Transverse colon (tissue), 4 donors: ENCODE data around the gene AGPS. TPM values are rescaled to one million over a fixed set of nuclear protein-coding genes. Genes with fewer than 3 reads are reported as not detected.

Source experiments
- DNase-seq: peaks from one replicate; pipeline ENCODE4 v3.0.0-alpha.2; 2019
- H3K27ac ChIP-seq, 4 donors: fragments of 200-600 bp; sonication (generic); 2 replicates each; pipeline ENCODE4 v1.5.1; 2016 to 2018; ENCODE audit warnings: inconsistent platforms in 4 of 4
- H3K27me3 ChIP-seq: fragments of 200-600 bp; sonication (generic); 2 replicates; pipeline ENCODE4 v1.5.1; 2017; ENCODE audit warnings: inconsistent platforms
- H3K36me3 ChIP-seq, 4 donors: fragments of 200-600 bp; sonication (generic); 2 replicates each; pipeline ENCODE4 v1.5.1; 2017 to 2019; ENCODE audit warnings: inconsistent platforms in 4 of 4
- H3K4me1 ChIP-seq, 4 donors: fragments of 200-600 bp; sonication (generic); 2 replicates each; pipeline ENCODE4 v1.5.1; 2017 to 2020; ENCODE audit warnings: inconsistent platforms in 4 of 4
- H3K4me3 ChIP-seq, 4 donors: fragments of 200-600 bp; sonication (generic); 1 replicate in 1 of 4; 2 replicates in 3 of 4; pipeline versions ENCODE4 v1.5.1 to v1.6.1; 2017 to 2019; ENCODE audit warnings: inconsistent platforms in 4 of 4
- H3K9me3 ChIP-seq, 2 donors: fragments of 200-600 bp; sonication (generic); 2 replicates each; pipeline ENCODE4 v1.5.1; 2017 to 2019; ENCODE audit warnings: inconsistent platforms in 2 of 2
- CTCF ChIP-seq, 5 experiments: fragments of 200-600 bp in 3 of 5; fragments of 450-650 bp in 2 of 5; sonication (generic) in 3 of 5; IDR thresholded peaks; 1 replicate in 2 of 5; 2 replicates in 3 of 5; pipeline ENCODE4 v1.5.1; 2016 to 2017; ENCODE audit warnings: antibody characterized with exemption in 5 of 5, inconsistent platforms in 3 of 5, mild to moderate bottlenecking in 2 of 5, moderate library complexity in 1 of 5
- EP300 ChIP-seq: sonication (generic); formaldehyde crosslinking; IDR thresholded peaks from one replicate; pipeline ENCODE4 v1.6.1; 2017; ENCODE audit warnings: antibody characterized with exemption, low read depth
- POLR2A ChIP-seq: fragments of 450-650 bp; IDR thresholded peaks from one replicate; pipeline ENCODE4 v1.6.1; 2016; ENCODE audit warnings: antibody characterized with exemption, mild to moderate bottlenecking, moderate library complexity
- POLR2AphosphoS5 ChIP-seq, 3 donors: sonication (generic); formaldehyde crosslinking; IDR thresholded peaks; one replicate each; pipeline ENCODE4 v1.6.1; 2016; ENCODE audit warnings: antibody characterized with exemption in 3 of 3
- WGBS, 2 donors: methylation state at CpG; one replicate each; pipeline ENCODE4 v1.1.5; 2018; ENCODE audit warnings: low coverage in 1 of 2; 5-methylcytosine and 5-hydroxymethylcytosine counted together
- in situ Hi-C, 4 donors: fragments of 200-750 bp; cut with MboI; loops; one replicate each; pipeline versions ENCODE4 v1.15.0 to v1.15.1; 2017; ENCODE audit warnings: low sequenced_read_pairs in 3 of 4, low pct_ligation_motif_present in 1 of 4, low pct_unique_long_range_greater_than_20kb in 1 of 4
- intact Hi-C: fragments of 100-400 bp; cut with DNase I; formaldehyde crosslinking; loops from one replicate; pipeline ENCODE4 v1.15.1; 2023; ENCODE audit warnings: low total_unique reads
- total RNA-seq, 4 donors: library from RNA; depleted of rRNA; stranded (reverse); fragments of >200 nt; gene quantifications; one replicate each; pipeline ENCODE4 v1.1.0, GENCODE V29; 2016

The AGPS gene
- total RNA-seq, 4 donors from 2014 or later = 15.0 to 81.6 (median 58.1) TPM

DNA sequence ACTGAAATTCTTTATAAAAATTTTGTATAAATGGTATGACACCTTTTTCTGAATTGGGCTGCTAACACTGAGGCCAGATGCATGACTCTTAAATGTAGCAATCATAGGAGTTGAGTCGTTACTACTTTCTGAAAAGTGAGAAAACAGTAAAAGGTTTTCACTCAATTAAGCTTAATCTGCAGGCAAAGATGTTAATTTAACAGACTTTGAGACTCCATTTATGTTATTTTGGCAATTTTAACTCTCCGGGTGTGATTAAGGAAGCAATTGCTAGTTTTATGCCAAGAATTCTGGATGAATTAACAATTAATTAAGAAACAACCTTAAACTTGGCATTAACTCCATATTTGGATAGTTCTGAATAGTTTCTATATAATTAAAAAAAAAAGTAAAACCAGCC, 104.3 kb downstream of the AGPS start:
- in situ Hi-C loops = loop anchor here in 1 of 4 donors (25.0 kb wide), 1 partner anchor 215 kb away; no protein-coding TSS in a partner anchor
- no peak overlapping the region for H3K27ac ChIP-seq

DNA sequence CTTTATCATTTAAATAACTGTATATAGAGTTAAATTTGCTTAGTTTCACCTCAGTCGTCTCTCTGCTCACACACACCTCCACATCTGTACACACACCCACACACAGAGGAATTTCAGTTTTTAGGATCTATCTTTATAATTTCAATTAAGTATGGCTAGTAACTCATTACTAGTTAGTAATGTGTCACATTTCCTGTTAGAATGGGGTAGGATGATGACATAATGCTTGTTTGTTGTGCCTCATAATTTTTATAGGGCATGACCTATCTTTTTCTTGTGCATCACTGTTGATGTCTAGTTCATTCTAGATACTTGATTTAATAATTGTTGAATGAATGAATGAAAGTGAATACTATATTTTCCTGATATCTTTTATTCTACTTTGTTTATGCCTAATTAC, 108.6 kb downstream of the AGPS start:
- Histone ChIP-seq H3K4me1 (no peaks in the 10 kb centered on the region), H3K4me3 (no peak overlapping the region), H3K9me3 (no peaks in the 10 kb centered on the region), H3K36me3 (peaks cover 0 to 4% (median 0%) of the 10 kb centered on the region in 4 donors), H3K27ac (no peak overlapping the region), H3K27me3 (no peaks in the 10 kb centered on the region)
- in situ Hi-C loops = no loop called here
- WGBS, 2 donors = 80 to 82% methylated on average over 1 of the region's 1 CpG
- intact Hi-C loops = no loop called here
- TF ChIP-seq POLR2A = no peak
- no peak for TF ChIP-seq CTCF (IDR thresholded peaks at IDR 0.05)
- TF ChIP-seq POLR2AphosphoS5 (IDR thresholded peaks at IDR 0.05) = no peak
- TF ChIP-seq EP300 = no peak
- DNase-seq = no peak

More for the DNA sequence above, 104.3 kb downstream of the AGPS start:
- no peaks in the 10 kb centered on the region for H3K9me3 ChIP-seq
- no peaks in the 10 kb centered on the region for H3K27me3 ChIP-seq
- DNase-seq = no peak
- TF ChIP-seq POLR2A = no peak
- TF ChIP-seq CTCF (IDR thresholded peaks at IDR 0.05) = no peak
- WGBS, 2 donors = 86 to 88% methylated on average over 2 of the region's 2 CpGs
- intact Hi-C loops = loop anchor here (10.0 kb wide), 1 partner anchor 108 kb away; no protein-coding TSS in a partner anchor
- no peak overlapping the region for H3K4me3 ChIP-seq
- no peaks in the 10 kb centered on the region for H3K4me1 ChIP-seq
- H3K36me3 ChIP-seq = peaks cover 0 to 7% (median 2%) of the 10 kb centered on the region in 4 donors

- TF ChIP-seq POLR2AphosphoS5 (IDR thresholded peaks at IDR 0.05) (no peak), CTCF (IDR thresholded peaks at IDR 0.05) (no peak), EP300 (no peak), POLR2A (no peak)
- peaks cover 0 to 4% (median 0%) of the 10 kb centered on the region in 4 donors for H3K36me3 ChIP-seq
- no peak overlapping the region for H3K27ac ChIP-seq
- no peaks in the 10 kb centered on the region for H3K27me3 ChIP-seq
- H3K4me1 ChIP-seq = no peaks in the 10 kb centered on the region
- no peak for DNase-seq
- no peak overlapping the region for H3K4me3 ChIP-seq
- no peaks in the 10 kb centered on the region for H3K9me3 ChIP-seq
- intact Hi-C loops = no loop called here
- in situ Hi-C loops = no loop called here
Measured at GRCh38 chr2:177506505-177506904, 113.9 kb downstream of the AGPS start.

GRCh38 chr2:177506998-177507397, 114.4 kb downstream of the AGPS start:
- in situ Hi-C loops = no loop called here
- peaks cover 0 to 4% (median 0%) of the 10 kb centered on the region in 4 donors for H3K36me3 ChIP-seq
- no peaks in the 10 kb centered on the region for H3K4me1 ChIP-seq
- 91 to 92% methylated on average over 2 of the region's 2 CpGs for WGBS, 2 donors
- H3K27ac ChIP-seq = no peak overlapping the region
- TF ChIP-seq EP300 (no peak), POLR2AphosphoS5 (IDR thresholded peaks at IDR 0.05) (no peak), CTCF (IDR thresholded peaks at IDR 0.05) (no peak), POLR2A (no peak)
- intact Hi-C loops = no loop called here
- no peak for DNase-seq
- H3K9me3 ChIP-seq = no peaks in the 10 kb centered on the region
- H3K4me3 ChIP-seq = no peak overlapping the region
- H3K27me3 ChIP-seq = no peaks in the 10 kb centered on the region
